ENCODE measurements around the gene LCE1A.

DNA sequence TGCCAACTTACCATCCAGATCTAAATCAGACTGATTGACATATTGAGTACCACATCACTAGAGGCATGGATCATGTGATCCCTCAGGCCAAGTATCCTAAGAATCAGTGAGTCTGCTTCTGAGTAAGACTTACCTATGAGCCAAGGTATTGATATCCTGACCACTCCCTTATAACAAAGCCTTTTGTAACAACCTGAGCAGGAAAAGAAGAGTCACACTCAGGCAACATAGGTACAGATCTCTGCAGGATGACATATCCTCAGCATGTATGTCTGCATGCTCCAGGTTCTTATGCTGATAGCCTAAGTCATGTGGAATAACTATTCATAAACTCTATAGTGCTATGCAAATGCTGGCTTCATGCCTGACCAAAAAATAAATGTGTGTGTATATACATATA lies 2.3 kb upstream of the LCE1A start:
- TF ChIP-seq, protein P1, sequence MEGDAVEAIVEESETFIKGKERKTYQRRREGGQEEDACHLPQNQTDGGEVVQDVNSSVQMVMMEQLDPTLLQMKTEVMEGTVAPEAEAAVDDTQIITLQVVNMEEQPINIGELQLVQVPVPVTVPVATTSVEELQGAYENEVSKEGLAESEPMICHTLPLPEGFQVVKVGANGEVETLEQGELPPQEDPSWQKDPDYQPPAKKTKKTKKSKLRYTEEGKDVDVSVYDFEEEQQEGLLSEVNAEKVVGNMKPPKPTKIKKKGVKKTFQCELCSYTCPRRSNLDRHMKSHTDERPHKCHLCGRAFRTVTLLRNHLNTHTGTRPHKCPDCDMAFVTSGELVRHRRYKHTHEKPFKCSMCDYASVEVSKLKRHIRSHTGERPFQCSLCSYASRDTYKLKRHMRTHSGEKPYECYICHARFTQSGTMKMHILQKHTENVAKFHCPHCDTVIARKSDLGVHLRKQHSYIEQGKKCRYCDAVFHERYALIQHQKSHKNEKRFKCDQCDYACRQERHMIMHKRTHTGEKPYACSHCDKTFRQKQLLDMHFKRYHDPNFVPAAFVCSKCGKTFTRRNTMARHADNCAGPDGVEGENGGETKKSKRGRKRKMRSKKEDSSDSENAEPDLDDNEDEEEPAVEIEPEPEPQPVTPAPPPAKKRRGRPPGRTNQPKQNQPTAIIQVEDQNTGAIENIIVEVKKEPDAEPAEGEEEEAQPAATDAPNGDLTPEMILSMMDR (IDR thresholded peaks at IDR 0.05; ENCODE audit: control extremely low read depth in 1 of 3, insufficient read depth in 1 of 3, low read depth in 1 of 3, low read length in 3 of 3) = no peak
- TF ChIP-seq PHF8 (conservative IDR thresholded peaks at IDR 0.05; ENCODE audit: low read depth, low read length) = no peak
- no peak for TF ChIP-seq EZH2 (IDR thresholded peaks at IDR 0.05; ENCODE audit: low read depth, low read length, severe bottlenecking)
- TF ChIP-seq KDM1A (IDR thresholded peaks at IDR 0.05; ENCODE audit: borderline replicate concordance, low read length) = no peak
- TF ChIP-seq CEBPB (IDR thresholded peaks at IDR 0.05; ENCODE audit: low read depth, low read length) = no peak
- TF ChIP-seq RFX5 (IDR thresholded peaks at IDR 0.05; ENCODE audit: borderline replicate concordance, low read depth, low read length) = no peak
- TF ChIP-seq TAF1 (IDR thresholded peaks at IDR 0.05; ENCODE audit: low read depth, low read length) = no peak
